ENCODE measurements around the gene BSG.

BSG gene

DNA sequence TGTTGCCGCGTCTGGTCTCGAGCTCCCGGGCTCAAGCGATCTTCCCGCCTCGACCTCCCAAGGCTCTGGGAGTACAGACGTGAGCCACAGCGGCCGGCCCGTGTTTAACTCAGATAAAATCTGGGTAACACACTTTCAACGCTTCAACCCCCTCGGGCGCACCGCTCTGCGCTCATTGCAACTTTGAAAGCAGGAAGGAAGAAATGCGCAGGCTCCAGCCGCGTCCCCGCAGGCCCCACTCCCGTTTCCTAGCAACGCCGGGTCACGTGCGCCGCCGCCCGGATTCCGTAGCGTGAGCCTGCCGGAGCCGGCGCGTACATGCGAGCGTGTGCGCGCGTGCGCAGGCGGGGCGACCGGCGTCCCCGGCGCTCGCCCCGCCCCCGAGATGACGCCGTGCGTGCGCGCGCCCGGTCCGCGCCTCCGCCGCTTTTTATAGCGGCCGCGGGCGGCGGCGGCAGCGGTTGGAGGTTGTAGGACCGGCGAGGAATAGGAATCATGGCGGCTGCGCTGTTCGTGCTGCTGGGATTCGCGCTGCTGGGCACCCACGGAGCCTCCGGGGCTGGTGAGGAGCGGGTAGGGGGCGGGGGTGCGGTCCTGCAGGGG, at the start of gene BSG:
Gene BSG (plus strand): TSS at position 457 of the 603 bp plus-strand sequence. CDS start 39 bp downstream, at position 496.
- peak; percentile 94 to 98 (median 96) for DNase-seq

DNA sequence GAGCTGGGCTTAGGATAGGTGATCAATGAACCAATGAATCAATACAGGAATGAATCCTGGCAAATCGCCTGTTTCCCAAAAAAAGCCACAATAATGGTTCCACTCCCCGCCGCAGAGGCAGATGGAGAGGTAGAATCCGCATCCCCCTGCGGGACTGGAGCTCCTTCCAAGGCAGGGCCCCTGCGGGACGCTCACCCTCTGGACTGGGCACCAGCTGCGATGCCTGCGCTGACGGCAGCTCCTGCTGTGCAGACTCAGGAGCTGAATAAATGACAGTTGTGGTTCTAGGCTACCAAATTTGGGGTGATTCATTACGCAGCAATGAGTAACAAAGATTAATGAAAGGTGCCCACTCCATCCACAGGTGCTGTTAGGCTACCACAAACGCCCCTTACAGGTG, 49.7 kb upstream of the BSG start:
- DNase-seq, result no peak

DNA sequence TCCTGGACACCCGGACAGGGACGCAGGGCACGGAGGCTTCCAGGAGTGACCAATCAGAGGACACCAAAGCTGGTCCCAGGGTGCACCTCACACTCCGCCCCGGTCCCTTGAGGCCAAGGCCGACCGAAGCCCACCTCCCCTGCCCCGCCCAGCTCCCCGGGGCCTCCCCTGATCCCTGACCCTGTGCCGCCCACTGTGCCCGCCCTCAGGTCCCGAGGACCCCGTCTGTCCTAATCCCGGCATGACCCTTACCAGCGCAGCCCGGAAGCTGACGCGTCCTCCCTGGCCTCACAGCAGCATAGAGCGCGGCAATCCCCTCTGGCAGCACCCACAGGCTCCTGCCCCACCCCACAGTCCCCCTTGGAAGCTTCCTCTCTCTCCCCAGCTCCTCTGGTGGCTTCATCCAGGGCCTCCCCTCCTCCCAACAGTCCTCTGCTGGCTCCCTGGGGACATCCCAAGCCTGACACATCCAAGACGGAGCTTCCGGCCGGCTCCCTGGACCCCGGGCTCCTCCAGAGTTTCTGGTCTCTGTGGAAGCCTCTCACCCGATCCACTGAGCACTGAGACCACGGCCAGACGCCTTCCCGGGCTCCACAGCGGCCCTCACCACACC, 48.2 kb upstream of the BSG start:
- DNase-seq, result peak in 1 of 6 experiments; percentile 28

DNA sequence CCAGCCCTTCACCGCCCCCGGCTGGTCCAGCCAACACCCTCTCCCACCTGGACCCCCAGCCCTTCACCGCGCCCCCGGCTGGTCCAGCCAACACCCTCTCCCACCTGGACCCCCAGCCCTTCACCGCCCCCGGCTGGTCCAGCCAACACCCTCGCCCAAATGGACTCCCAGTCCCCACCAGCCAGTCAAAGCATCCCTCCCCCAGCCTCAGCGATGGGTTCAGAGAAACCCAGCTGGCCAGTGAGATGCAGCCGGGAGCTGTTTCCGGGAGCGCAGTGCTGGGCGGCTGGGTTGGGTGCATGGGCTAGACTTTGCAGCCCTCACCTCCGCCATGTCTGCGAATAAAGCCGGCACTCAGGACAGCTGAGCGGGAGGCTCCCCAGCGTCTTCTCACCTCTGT, 47.4 kb upstream of the BSG start:
- DNase-seq, result no peak

DNA sequence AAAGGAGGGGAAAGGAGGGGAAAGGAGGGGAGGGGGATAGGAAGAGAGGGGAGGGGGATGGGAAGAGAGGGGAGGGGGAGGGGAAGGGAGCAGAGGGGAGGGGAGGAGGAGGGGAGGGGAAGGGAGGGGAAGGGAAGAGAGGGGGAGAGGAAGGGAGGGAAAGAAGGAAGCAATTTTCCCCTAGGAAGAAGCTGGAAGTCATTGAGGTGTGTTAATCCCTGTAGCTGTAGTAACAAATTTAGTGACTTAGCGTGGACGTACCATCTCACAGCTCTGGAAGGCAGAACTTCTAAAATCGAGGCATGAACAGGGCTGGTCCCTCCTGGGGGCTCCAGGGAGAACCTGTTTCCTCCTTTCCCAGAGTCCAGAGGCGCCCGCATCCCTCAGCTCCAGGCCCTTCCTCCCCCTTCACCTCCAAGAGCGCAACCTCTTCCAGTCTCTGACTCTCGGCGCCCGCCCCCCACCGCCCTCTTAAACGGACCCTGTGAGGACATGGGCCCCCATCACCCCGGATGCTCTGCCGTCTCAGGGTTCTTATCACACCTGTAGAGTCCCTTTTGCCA, 46.5 kb upstream of the BSG start:
- no peak for DNase-seq

DNA sequence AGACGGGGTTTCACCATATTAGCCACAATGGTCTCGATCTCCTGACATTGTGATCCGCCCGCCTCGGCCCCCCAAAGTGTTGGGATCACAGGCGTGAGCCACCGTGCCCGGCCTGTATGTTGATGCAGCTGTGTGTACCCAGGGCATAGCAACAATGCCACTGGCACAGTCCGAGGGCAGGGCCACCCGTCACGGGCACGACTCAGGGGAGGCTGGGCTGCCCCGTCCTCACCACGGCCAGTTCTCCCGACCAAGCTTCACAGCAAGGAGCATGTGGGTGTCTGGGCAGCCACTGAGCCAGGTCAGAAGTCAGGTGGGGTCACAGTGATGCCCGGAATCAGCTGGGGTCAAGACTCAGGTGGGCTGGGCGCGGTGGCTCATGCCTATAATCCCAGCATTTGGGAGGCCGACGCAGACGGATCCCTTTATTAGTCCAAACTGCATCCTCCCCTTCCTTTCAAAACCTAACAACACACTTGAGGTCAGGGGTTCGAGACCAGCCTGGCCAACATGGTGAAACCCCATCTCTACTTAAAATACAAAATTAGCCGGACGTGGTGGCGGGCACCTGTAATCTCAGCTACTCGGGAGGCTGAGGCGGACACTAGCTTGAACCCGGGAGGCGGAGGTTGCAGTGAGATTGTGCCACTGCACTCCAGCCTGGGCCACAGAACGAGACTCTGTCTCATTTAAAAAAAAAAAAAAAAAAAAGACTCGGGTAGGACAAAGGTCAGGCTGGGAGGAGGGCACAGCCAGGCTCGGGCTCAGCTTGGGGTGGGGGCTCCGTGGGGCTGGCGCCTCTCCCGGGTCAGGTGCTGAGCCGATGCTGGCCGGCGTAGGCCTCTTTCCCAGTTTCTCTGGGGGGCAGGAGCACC, 42.0 kb upstream of the BSG start:
- no peak for DNase-seq

DNA sequence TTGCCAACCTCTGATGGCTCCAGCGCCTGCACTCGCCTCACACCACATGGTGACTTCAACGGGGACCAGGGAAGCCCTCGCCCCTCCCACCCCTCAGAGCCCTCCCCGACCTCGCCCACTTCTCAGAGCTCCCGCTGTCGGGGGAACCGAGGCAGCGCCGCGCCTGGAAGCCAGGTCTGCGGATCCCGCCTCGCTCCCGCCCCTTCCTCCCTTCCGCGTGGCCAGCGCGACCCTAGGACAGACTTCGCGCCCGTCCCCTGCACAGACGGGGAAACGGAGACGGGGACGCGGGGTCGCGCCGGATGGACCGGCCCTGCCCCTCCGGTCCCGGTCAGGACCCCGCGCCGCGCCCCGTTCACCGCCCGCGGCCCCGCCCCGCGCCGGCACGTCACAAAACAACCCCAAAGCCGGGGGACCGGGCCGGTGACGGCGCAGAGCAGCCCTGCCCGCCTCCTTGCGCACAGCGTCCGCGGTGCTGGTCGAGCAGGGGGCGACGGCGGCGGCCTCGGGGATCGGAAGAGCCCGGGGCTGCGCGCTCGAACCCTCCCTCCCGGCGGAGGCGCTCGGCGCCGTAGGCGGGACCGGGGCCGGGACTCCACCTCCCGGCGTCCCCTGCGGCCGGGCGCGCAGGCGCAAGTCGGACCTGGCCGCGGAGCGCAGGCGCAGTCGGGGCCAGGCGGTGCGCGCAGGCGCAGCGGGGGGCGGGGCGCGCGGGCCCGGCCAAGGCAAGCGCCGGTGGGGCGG, 41.2 kb upstream of the BSG start:
- DNase-seq, result peak; percentile 81 to 94 (median 86)

DNA sequence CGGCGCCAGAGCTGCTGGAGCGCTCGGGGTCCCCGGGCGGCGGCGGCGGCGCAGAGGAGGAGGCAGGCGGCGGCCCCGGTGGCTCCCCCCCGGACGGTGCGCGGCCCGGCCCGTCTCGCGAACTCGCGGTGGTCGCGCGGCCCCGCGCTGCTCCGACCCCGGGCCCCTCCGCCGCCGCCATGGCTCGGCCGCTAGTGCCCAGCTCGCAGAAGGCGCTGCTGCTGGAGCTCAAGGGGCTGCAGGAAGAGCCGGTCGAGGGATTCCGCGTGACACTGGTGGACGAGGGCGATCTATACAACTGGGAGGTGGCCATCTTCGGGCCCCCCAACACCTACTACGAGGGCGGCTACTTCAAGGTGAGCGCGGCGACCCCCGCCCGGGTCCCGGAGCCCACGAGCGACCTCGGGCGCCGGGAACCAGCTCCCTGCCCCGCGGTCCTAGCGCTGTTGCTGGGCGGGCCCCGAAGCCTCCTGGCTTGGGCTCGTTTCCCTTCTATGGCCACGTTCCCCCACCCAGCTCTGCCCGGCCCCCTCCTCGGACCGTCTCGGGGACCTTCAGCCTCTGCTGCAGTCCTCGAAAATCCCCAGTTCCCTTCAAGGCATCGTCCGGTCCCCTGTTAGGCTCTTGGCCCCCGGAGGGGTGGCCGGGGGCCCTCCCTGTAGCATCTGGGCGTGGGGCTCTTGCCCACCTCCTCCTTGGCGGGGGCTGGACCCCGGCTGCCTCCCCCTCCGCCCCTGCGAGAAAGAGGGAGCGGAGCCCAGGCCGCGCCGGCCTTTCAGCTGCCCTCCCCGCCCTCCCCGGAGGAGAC, 40.4 kb upstream of the BSG start, which contains the start of gene CDC34:
Gene CDC34 (plus strand): TSS at position 8 of the 808 bp plus-strand sequence. CDS start 172 bp downstream, at position 180.
- DNase-seq, result no peak

DNA sequence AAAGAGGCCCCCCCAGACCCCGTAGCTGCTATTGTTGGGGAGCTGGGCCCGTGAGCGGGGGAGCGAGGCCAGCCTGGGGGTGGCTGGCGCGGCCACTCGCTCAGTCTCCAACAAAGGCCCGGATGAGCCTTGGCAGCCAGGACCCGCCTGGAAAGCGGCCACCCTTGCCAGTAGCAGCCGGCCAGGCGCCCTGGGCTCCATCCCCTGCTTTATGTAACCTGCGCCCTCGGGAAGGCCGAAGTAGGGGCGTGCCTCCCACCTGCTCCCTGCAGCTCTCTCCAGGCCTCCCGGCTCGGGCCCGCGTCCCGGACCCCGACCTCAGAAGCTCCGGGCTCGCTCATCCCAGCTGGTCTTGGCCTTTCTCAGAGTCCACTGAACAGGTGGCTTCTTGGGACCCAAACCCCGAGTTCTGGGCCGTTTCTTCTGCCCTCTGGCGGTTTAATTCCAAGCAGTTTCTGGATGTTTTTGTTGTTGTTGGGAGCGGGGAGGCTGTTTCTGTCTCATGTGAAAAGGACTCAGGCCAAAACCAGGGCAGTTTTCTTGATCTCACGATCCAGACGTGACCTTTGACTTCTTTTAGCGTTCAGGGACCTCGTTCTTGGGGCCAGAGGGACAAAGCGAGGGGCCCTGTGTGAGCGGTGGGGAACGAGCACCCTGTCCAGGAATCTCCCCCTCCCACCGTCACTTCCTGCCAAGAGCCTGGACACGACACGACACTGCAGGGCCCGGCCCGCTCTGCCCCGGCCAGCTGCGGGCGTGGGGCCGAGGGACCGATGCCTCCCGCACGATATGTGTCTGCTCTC, 39.6 kb upstream of the BSG start:
- DNase-seq, result peak in 4 of 6 experiments; percentile 25 to 56 (median 47)

DNA sequence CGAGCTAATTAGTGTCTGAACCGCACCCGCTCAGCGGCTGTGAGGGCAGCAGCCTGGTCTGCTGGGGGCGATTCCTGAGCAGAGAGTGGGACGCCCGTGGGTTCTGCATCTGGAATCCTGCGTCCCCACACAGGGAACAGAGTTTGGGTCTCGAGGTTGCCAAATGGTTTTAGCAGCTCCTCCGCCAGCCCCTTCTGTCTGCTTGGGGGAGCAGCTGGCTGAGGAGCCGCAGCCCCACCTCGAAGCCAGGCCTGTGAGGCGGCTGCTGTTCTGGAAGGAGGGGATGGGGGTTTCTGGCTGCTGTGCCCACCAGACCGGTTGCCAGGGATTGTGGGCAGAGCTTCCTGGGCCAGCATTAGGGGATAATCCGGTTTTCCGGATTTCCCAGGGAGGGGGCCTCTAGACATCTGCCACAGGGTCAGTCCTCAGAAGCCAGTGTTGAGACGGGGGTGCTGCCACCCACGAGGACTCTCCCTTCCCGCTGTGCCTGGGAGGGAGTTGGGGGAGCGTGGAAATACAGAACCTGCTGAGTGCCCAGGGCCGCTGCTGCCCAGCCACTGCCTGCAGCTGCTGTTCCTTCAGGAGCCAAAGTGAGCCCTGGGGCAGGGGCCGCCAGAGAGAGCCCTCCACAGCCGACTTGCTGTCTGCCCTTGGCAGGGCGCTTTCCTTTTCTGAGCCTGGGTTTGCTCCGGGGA, 38.9 kb upstream of the BSG start:
- DNase-seq, result no peak

DNA sequence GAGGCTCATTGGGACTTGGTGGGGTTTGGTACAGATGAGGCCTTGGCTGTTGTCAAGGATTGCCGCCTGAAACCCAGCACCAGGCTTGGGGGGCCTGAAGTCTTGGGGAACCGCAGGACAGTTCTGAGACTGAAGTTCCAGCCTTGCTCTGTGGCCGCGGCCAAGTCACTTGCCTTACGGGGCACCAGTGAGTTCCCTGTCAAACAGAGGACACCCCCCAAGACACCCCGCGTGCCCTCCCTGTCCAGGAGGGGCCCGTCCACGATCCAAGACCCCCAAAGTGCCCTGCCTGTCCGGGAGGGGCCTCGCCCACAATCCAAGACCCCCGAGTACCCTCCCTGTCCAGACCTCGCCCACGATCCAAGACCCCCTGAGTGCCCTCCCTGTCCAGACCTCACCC, 38.3 kb upstream of the BSG start:
- no peak for DNase-seq

DNA sequence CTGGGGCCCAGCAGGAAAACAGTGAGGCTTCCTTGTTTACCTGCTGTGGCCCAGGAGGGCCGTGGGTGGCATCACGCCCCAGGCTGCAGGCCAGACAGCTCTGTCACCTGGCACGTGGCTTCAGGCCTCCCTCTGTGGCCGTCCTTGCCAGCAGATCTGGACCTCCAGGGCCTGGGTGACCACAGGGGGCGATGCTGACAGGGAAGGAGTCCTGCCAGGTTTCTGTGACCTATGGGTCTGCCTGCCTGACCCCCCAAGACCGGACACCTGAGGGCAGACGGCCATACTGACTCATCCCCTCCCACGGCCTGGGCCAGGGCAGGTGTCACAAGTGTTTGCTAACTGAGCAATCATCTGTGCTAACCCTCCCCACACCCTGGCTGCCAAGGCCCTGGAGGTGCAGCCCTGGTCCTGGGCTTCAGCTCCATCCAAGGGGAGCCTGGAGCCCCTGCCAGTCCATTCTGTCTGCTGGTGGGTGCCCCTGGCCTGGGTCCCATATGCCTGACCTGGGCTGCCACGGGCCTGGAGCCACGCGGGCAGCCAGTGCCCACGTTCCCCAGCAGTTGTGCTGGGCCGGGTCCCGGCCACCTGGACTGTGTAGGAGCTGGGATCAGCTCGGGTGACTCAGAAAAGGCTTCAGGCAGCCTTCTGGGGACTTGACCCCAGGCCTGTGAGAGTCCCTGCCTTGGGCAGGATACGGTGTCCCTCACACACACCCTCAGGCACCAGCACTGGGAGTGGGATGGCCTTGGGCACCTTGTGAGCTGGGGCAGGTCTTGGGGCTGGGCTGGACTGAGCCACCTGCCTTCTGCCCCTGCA, 37.2 kb upstream of the BSG start:
- no peak for DNase-seq

DNA sequence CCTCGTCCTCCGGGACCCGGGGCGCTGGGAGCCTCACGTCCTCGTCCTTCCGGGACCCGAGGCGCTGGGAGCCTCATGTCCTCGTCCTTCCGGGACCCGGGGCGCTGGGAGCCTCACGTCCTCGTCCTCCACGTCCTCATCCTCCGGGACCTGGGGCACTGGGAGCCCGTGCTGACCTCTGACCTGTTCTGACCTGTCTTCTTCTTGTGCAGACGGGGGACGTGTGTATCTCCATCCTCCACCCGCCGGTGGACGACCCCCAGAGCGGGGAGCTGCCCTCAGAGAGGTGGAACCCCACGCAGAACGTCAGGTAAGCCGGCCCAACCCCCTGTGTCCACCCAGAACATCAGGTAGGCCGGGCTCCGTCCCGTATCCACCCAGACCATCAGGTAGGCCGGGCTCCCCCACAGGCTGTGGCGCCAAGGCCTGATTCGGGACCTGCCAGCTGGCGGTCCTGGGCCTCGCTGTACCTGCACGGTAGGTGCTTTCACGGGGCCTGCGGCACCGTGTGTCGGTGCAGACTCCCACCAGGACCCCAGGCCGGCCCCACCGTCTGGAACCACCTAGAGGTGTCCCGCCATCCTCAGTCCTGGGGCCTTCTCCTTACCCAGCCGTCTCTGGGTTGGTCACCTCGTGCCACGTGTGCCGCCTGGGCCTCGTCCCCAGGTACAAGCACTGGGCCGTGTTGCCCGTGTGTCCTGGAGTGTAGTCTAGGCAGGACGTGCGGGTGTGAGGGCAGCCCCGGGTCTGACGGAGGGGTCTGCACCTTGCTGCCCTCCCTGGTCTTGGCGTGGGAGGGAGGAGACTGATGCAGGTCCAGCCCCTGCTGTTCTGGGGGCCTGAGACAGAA, 36.1 kb upstream of the BSG start:
- no peak for DNase-seq

DNA sequence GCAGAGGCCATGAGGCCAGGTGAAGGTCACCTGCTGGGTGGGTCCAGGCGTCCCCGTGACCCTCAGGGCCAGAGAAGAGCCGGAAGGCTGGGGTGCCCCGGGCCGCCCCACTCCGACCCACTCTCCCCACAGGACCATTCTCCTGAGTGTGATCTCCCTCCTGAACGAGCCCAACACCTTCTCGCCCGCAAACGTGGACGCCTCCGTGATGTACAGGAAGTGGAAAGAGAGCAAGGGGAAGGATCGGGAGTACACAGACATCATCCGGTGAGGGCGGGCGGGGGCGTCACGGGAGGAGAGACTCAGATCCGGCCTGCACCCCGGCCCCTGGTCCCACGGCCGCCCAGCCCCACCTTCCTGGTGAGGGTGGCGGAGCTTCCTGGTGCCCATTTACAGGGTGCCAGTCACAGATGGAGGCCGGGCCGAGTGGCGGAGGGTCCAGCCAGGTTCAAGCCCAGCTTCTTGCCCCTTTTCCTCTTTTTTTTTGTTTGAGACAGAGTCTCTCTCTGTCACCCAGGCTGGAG, 35.5 kb upstream of the BSG start:
- no peak for DNase-seq

DNA sequence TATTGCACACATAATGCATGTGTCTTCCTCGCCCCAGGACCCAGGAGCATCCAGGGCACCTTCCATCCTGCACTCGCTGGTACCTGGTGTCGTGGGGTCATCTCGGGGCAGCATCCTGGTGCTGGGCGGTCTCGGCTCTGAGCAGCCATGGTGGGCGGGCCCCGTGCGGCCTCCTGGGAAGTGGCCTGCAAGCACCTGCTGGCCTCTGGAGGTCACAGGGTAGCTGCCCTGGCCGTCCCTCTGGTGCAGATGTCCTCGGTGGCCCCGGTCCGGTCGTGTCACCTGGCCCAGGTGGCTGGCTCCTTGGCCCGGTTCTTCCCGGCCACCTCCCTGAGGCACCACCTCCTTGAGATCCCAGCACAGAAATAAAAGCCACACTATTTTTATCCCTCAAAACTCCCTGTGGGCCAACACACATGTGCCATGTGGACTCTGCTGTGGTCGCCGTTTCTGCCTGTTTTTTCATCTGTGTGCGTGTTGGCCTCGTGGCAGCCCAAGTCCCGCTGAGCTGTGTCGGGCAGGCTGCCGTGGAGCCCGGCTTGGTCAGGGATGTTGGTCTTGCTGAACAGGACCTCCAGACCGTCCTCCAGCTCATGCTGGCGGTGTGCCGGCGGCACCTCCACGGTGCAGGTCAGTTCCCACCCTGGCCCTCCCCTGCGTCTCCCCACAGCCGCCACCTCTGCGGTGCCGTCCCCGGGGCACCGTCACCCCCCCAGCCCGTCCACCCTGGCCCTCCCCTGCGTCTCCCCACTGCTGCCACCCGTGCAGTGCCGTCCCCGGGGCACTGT, 33.6 kb upstream of the BSG start:
- DNase-seq, result no peak

DNA sequence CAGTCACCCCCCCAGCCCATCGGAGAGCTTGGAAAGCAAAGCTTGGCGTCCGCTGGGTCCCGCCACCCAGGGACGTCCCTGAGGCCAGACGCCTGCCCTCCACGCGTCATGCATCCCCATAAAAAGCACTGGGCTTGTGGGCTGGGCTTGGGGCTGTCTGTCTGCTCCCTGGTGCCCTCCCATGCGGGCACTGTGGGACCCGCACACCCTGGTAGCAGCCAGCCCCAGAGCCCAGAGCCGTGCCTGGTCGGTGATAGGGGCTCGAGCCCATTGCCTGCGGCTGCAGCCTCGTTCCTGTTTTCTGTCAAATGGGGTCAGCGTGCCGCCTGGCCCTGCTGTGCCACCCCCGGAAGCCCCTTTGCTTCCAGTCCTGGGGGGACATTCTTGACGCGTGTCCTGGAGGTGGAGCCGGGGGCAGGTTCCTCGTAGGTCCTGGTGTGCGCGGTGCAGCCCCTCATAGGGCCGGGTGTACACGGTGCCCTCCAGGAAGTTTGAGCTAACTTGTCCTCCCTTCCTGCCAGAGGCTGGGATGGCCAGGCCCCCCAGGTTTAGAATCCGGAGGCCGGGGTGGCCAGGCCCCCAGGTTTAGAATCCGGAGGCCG, 32.9 kb upstream of the BSG start:
- DNase-seq, result no peak
